ENCODE results near the gene RASGEF1C. TPM values are rescaled to one million over a fixed set of nuclear protein-coding genes. Genes with fewer than 3 reads are reported as not detected.

Gene RASGEF1C
- total RNA-seq, 4 donors from 2014 or later: 1.2 to 3.1 (median 2.5) TPM

- Histone ChIP-seq H3K4me1 (no peaks in the 10 kb centered on the region), H3K27ac (replicated peaks in 1 of 4) (no peak overlapping the region), H3K4me3 (no peak overlapping the region), H3K9me3 (peaks cover 0 to 16% (median 0%) of the 10 kb centered on the region in 4 donors), H3K27me3 (no peaks in the 10 kb centered on the region), H3K36me3 (peaks cover 45 to 89% (median 70%) of the 10 kb centered on the region in 4 donors)
- intact Hi-C loops (cut with DNase I): no loop called here
- TF ChIP-seq CTCF (IDR thresholded peaks at IDR 0.05) (no peak), POLR2A (IDR thresholded peaks at IDR 0.05; ENCODE audit: low read depth) (no peak), POLR2AphosphoS5 (IDR thresholded peaks at IDR 0.05) (no peak), EP300 (IDR thresholded peaks at IDR 0.05) (no peak)
- DNase-seq (ENCODE audit: extremely low spot score): no peak
- WGBS: 96% methylated on average over 15 of the region's 15 CpGs
These were observed 25.3 kb upstream of the RASGEF1C start for GRCh38 chr5:180234271-180234670.

- Histone ChIP-seq H3K4me1 (no peaks in the 10 kb centered on the region), H3K4me3 (no peak overlapping the region), H3K27ac (replicated peaks in 1 of 4) (no peak overlapping the region), H3K36me3 (peaks cover 39 to 89% (median 65%) of the 10 kb centered on the region in 4 donors), H3K9me3 (peaks cover 0 to 16% (median 0%) of the 10 kb centered on the region in 4 donors), H3K27me3 (no peaks in the 10 kb centered on the region)
- intact Hi-C loops (cut with DNase I): no loop called here
- DNase-seq (ENCODE audit: extremely low spot score): no peak
- TF ChIP-seq EP300 (IDR thresholded peaks at IDR 0.05) (no peak), CTCF (IDR thresholded peaks at IDR 0.05) (no peak), POLR2A (IDR thresholded peaks at IDR 0.05; ENCODE audit: low read depth) (no peak), POLR2AphosphoS5 (IDR thresholded peaks at IDR 0.05) (no peak)
- 90% methylated on average over 9 of the region's 11 CpGs for WGBS
These were observed 24.7 kb upstream of the RASGEF1C start for GRCh38 chr5:180233729-180234128.

- intact Hi-C loops (cut with DNase I): no loop called here
- TF ChIP-seq POLR2A (IDR thresholded peaks at IDR 0.05; ENCODE audit: low read depth) (no peak), CTCF (IDR thresholded peaks at IDR 0.05) (no peak), EP300 (IDR thresholded peaks at IDR 0.05) (no peak), POLR2AphosphoS5 (IDR thresholded peaks at IDR 0.05) (no peak)
- H3K27ac ChIP-seq (replicated peaks in 1 of 4): no peak overlapping the region
- no peak for DNase-seq (ENCODE audit: extremely low spot score)
- peaks cover 0 to 33% (median 10%) of the 10 kb centered on the region in 4 donors for H3K9me3 ChIP-seq
- no peaks in the 10 kb centered on the region for H3K27me3 ChIP-seq
- no peaks in the 10 kb centered on the region for H3K4me1 ChIP-seq
- H3K4me3 ChIP-seq: no peak overlapping the region
- 82% methylated on average over 7 of the region's 7 CpGs for WGBS
- peaks cover 17 to 60% (median 35%) of the 10 kb centered on the region in 4 donors for H3K36me3 ChIP-seq
These were observed 21.0 kb upstream of the RASGEF1C start for GRCh38 chr5:180230017-180230416.

- DNase-seq (ENCODE audit: extremely low spot score): peak; percentile 68
- intact Hi-C loops (cut with DNase I): no loop called here
- TF ChIP-seq POLR2A (IDR thresholded peaks at IDR 0.05; ENCODE audit: low read depth) (no peak), EP300 (IDR thresholded peaks at IDR 0.05) (no peak), CTCF (IDR thresholded peaks at IDR 0.05) (no peak), POLR2AphosphoS5 (IDR thresholded peaks at IDR 0.05) (no peak)
- H3K36me3 ChIP-seq: peaks cover 0 to 8% (median 4%) of the 10 kb centered on the region in 4 donors
- no peaks in the 10 kb centered on the region for H3K4me1 ChIP-seq
- 92% methylated on average over 11 of the region's 11 CpGs for WGBS
- peaks cover 0 to 89% (median 72%) of the 10 kb centered on the region in 4 donors for H3K9me3 ChIP-seq
- H3K27me3 ChIP-seq: no peaks in the 10 kb centered on the region
- no peak overlapping the region for H3K4me3 ChIP-seq
- H3K27ac ChIP-seq (replicated peaks in 1 of 4): no peak overlapping the region
These were observed 13.0 kb upstream of the RASGEF1C start for GRCh38 chr5:180222056-180222455.

GRCh38 chr5:180217797-180218196 lies 8.8 kb upstream of the RASGEF1C start:
- H3K4me3 ChIP-seq: no peak overlapping the region
- intact Hi-C loops (cut with DNase I): no loop called here
- no peak overlapping the region for H3K27ac ChIP-seq (replicated peaks in 1 of 4)
- TF ChIP-seq POLR2AphosphoS5 (IDR thresholded peaks at IDR 0.05) (no peak), POLR2A (IDR thresholded peaks at IDR 0.05; ENCODE audit: low read depth) (no peak), EP300 (IDR thresholded peaks at IDR 0.05) (no peak)
- H3K4me1 ChIP-seq: peaks cover 0 to 3% (median 1%) of the 10 kb centered on the region in 4 donors
- no peaks in the 10 kb centered on the region for H3K36me3 ChIP-seq
- no peak for DNase-seq (ENCODE audit: extremely low spot score)
- peaks cover 0 to 79% (median 68%) of the 10 kb centered on the region in 4 donors for H3K9me3 ChIP-seq
- WGBS: 93% methylated on average over 5 of the region's 5 CpGs
- H3K27me3 ChIP-seq: peaks cover 0 to under 1% (median 0%) of the 10 kb centered on the region in 4 donors
